ENCODE measurements around the gene BAG3.
"Not testable (repeated sequence)": the region's sequence is repeated elsewhere in the genome, so short reads cannot be mapped to it uniquely, and the experiment has no call there.

Gene BAG3

GRCh38 chr10:119614686-119615085 lies 36.5 kb upstream of the BAG3 start:
- H2AK5ac ChIP-seq (ENCODE audit: low read length, severe bottlenecking), result no peak overlapping the region
- H3K23ac ChIP-seq (ENCODE audit: low read length in 2 of 2), result no peak overlapping the region
- no peak overlapping the region for H2BK5ac ChIP-seq (ENCODE audit: low read depth, low read length, poor library complexity, severe bottlenecking)
- no peaks in the 10 kb centered on the region for H3K36me3 ChIP-seq (ENCODE audit: control insufficient read depth in 1 of 2, insufficient read depth in 2 of 2, low read depth in 1 of 2, low read length in 2 of 2)
- no peak overlapping the region for H2AFZ ChIP-seq (ENCODE audit: low read depth, low read length)
- H2BK15ac ChIP-seq (ENCODE audit: low read depth, poor library complexity, severe bottlenecking), result no peak overlapping the region
- H3K14ac ChIP-seq (ENCODE audit: low read length in 2 of 2), result no peak overlapping the region
- H3K4me2 ChIP-seq (ENCODE audit: low read length, poor library complexity, severe bottlenecking), result no peak overlapping the region
- no peak overlapping the region for H3K4ac ChIP-seq (ENCODE audit: low read depth in 1 of 2, low read length in 2 of 2)
- no peak overlapping the region for H2BK120ac ChIP-seq (ENCODE audit: low read depth, low read length)
- no peak overlapping the region for H2BK12ac ChIP-seq (ENCODE audit: low read length in 2 of 2)
- no peak overlapping the region for H3K27ac ChIP-seq (ENCODE audit: low read length, poor library complexity, severe bottlenecking)
- H3K18ac ChIP-seq (ENCODE audit: low read depth in 1 of 2, low read length in 2 of 2), result no peak overlapping the region
- H3K9ac ChIP-seq (ENCODE audit: low read length), result no peak overlapping the region
- no peak for DNase-seq
- H3K79me1 ChIP-seq (replicated peaks; ENCODE audit: low read length, poor library complexity, severe bottlenecking), result no peaks in the 10 kb centered on the region
- no peak overlapping the region for H3K4me3 ChIP-seq (ENCODE audit: insufficient read depth in 1 of 2, low read depth in 1 of 2, low read length in 2 of 2)
- no peak overlapping the region for H4K91ac ChIP-seq (ENCODE audit: low read length)
- H3K27me3 ChIP-seq (ENCODE audit: control insufficient read depth in 1 of 2, insufficient read depth in 1 of 2, low read length in 2 of 2), result peaks cover 0 to 3% of the 10 kb centered on the region in 2 experiments
- WGBS, result 97% methylated on average over 3 of the region's 5 CpGs
- H3K9me3 ChIP-seq (ENCODE audit: control insufficient read depth, low read length), result no peaks in the 10 kb centered on the region
- H3K4me1 ChIP-seq (ENCODE audit: control insufficient read depth, insufficient read depth, low read depth, low read length), result no peaks in the 10 kb centered on the region
- H4K8ac ChIP-seq (ENCODE audit: low read length), result no peak overlapping the region

GRCh38 chr10:119616882-119617570 lies 34.2 kb upstream of the BAG3 start:
- H4K91ac ChIP-seq (ENCODE audit: low read length), result no peak overlapping the region
- no peaks in the 10 kb centered on the region for H3K9me3 ChIP-seq (ENCODE audit: control insufficient read depth, low read length)
- no peak overlapping the region for H2AK5ac ChIP-seq (ENCODE audit: low read length, severe bottlenecking)
- no peak overlapping the region for H3K4me3 ChIP-seq (ENCODE audit: insufficient read depth in 1 of 2, low read depth in 1 of 2, low read length in 2 of 2)
- H2BK5ac ChIP-seq (ENCODE audit: low read depth, low read length, poor library complexity, severe bottlenecking), result no peak overlapping the region
- no peaks in the 10 kb centered on the region for H3K79me1 ChIP-seq (replicated peaks; ENCODE audit: low read length, poor library complexity, severe bottlenecking)
- H3K23ac ChIP-seq (ENCODE audit: low read length in 2 of 2), result no peak overlapping the region
- DNase-seq, result no peak
- no peak overlapping the region for H3K18ac ChIP-seq (ENCODE audit: low read depth in 1 of 2, low read length in 2 of 2)
- no peak overlapping the region for H2BK120ac ChIP-seq (ENCODE audit: low read depth, low read length)
- H4K8ac ChIP-seq (ENCODE audit: low read length), result no peak overlapping the region
- no peak overlapping the region for H2BK12ac ChIP-seq (ENCODE audit: low read length in 2 of 2)
- no peak overlapping the region for H3K9ac ChIP-seq (ENCODE audit: low read length)
- H3K36me3 ChIP-seq (ENCODE audit: control insufficient read depth in 1 of 2, insufficient read depth in 2 of 2, low read depth in 1 of 2, low read length in 2 of 2), result no peaks in the 10 kb centered on the region
- H3K27me3 ChIP-seq (ENCODE audit: control insufficient read depth in 1 of 2, insufficient read depth in 1 of 2, low read length in 2 of 2), result peaks cover 0 to 3% of the 10 kb centered on the region in 2 experiments
- peaks cover 2% of the 10 kb centered on the region for H3K4me1 ChIP-seq (ENCODE audit: control insufficient read depth, insufficient read depth, low read depth, low read length)
- H3K14ac ChIP-seq (ENCODE audit: low read length in 2 of 2), result no peak overlapping the region
- no peak overlapping the region for H2AFZ ChIP-seq (ENCODE audit: low read depth, low read length)
- H3K4me2 ChIP-seq (ENCODE audit: low read length, poor library complexity, severe bottlenecking), result no peak overlapping the region
- H3K27ac ChIP-seq (ENCODE audit: low read length, poor library complexity, severe bottlenecking), result no peak overlapping the region
- WGBS, result 67% methylated on average over 9 of the region's 13 CpGs
- H3K4ac ChIP-seq (ENCODE audit: low read depth in 1 of 2, low read length in 2 of 2), result no peak overlapping the region
- H2BK15ac ChIP-seq (ENCODE audit: low read depth, poor library complexity, severe bottlenecking), result no peak overlapping the region

- Histone ChIP-seq H4K8ac (ENCODE audit: low read length) (no peak overlapping the region), H4K91ac (ENCODE audit: low read length) (no peak overlapping the region), H3K23ac (ENCODE audit: low read length in 2 of 2) (no peak overlapping the region), H3K4ac (ENCODE audit: low read depth in 1 of 2, low read length in 2 of 2) (no peak overlapping the region), H3K4me1 (ENCODE audit: control insufficient read depth, insufficient read depth, low read depth, low read length) (peaks cover 2% of the 10 kb centered on the region), H2BK15ac (ENCODE audit: low read depth, poor library complexity, severe bottlenecking) (no peak overlapping the region), H2BK120ac (ENCODE audit: low read depth, low read length) (no peak overlapping the region), H2AFZ (ENCODE audit: low read depth, low read length) (no peak overlapping the region), H3K4me2 (ENCODE audit: low read length, poor library complexity, severe bottlenecking) (no peak overlapping the region), H2BK12ac (ENCODE audit: low read length in 2 of 2) (no peak overlapping the region), H2AK5ac (ENCODE audit: low read length, severe bottlenecking) (no peak overlapping the region), H3K79me1 (replicated peaks; ENCODE audit: low read length, poor library complexity, severe bottlenecking) (no peaks in the 10 kb centered on the region), H3K9me3 (ENCODE audit: control insufficient read depth, low read length) (no peaks in the 10 kb centered on the region), H3K4me3 (ENCODE audit: insufficient read depth in 1 of 2, low read depth in 1 of 2, low read length in 2 of 2) (peak overlapping the region in 1 of 2 experiments; percentile 43), H3K14ac (ENCODE audit: low read length in 2 of 2) (no peak overlapping the region), H3K18ac (ENCODE audit: low read depth in 1 of 2, low read length in 2 of 2) (no peak overlapping the region), H2BK5ac (ENCODE audit: low read depth, low read length, poor library complexity, severe bottlenecking) (no peak overlapping the region), H3K9ac (ENCODE audit: low read length) (no peak overlapping the region), H3K27me3 (ENCODE audit: control insufficient read depth in 1 of 2, insufficient read depth in 1 of 2, low read length in 2 of 2) (no peaks in the 10 kb centered on the region), H3K36me3 (ENCODE audit: control insufficient read depth in 1 of 2, insufficient read depth in 2 of 2, low read depth in 1 of 2, low read length in 2 of 2) (no peaks in the 10 kb centered on the region), H3K27ac (ENCODE audit: low read length, poor library complexity, severe bottlenecking) (no peak overlapping the region)
- DNase-seq, result no peak
- WGBS, result 90% methylated on average over 2 of the region's 2 CpGs
Observed at GRCh38 chr10:119619215-119619614, 32.0 kb upstream of the BAG3 start.

GRCh38 chr10:119619811-119620210 lies 31.4 kb upstream of the BAG3 start:
- H3K9me3 ChIP-seq (ENCODE audit: control insufficient read depth, low read length); H3K36me3 ChIP-seq (ENCODE audit: control insufficient read depth in 1 of 2, insufficient read depth in 2 of 2, low read depth in 1 of 2, low read length in 2 of 2): not testable (repeated sequence)
- 97% methylated on average over 8 of the region's 8 CpGs for WGBS

More at GRCh38 chr10:119619811-119620210, 31.4 kb upstream of the BAG3 start:
- not testable (repeated sequence) for H2BK5ac ChIP-seq (ENCODE audit: low read depth, low read length, poor library complexity, severe bottlenecking); H2BK120ac ChIP-seq (ENCODE audit: low read depth, low read length); H4K91ac ChIP-seq (ENCODE audit: low read length); H3K4me2 ChIP-seq (ENCODE audit: low read length, poor library complexity, severe bottlenecking); H2BK15ac ChIP-seq (ENCODE audit: low read depth, poor library complexity, severe bottlenecking); H4K8ac ChIP-seq (ENCODE audit: low read length); H2AK5ac ChIP-seq (ENCODE audit: low read length, severe bottlenecking); H3K27me3 ChIP-seq (ENCODE audit: control insufficient read depth in 1 of 2, insufficient read depth in 1 of 2, low read length in 2 of 2); DNase-seq; H2AFZ ChIP-seq (ENCODE audit: low read depth, low read length); H3K27ac ChIP-seq (ENCODE audit: low read length, poor library complexity, severe bottlenecking); H3K4ac ChIP-seq (ENCODE audit: low read depth in 1 of 2, low read length in 2 of 2); H3K4me3 ChIP-seq (ENCODE audit: insufficient read depth in 1 of 2, low read depth in 1 of 2, low read length in 2 of 2); H3K23ac ChIP-seq (ENCODE audit: low read length in 2 of 2); H2BK12ac ChIP-seq (ENCODE audit: low read length in 2 of 2); H3K18ac ChIP-seq (ENCODE audit: low read depth in 1 of 2, low read length in 2 of 2); H3K4me1 ChIP-seq (ENCODE audit: control insufficient read depth, insufficient read depth, low read depth, low read length); H3K79me1 ChIP-seq (replicated peaks; ENCODE audit: low read length, poor library complexity, severe bottlenecking)
- H3K14ac ChIP-seq (ENCODE audit: low read length in 2 of 2), result peak overlapping the region in 1 of 2 experiments; percentile 15
- H3K9ac ChIP-seq (ENCODE audit: low read length), result peak overlapping the region; percentile 39

Measured in mesenchymal stem cell (in vitro differentiated cells and primary cell).